ENCODE data around the gene ABHD16A.

- TF ChIP-seq, protein P1, sequence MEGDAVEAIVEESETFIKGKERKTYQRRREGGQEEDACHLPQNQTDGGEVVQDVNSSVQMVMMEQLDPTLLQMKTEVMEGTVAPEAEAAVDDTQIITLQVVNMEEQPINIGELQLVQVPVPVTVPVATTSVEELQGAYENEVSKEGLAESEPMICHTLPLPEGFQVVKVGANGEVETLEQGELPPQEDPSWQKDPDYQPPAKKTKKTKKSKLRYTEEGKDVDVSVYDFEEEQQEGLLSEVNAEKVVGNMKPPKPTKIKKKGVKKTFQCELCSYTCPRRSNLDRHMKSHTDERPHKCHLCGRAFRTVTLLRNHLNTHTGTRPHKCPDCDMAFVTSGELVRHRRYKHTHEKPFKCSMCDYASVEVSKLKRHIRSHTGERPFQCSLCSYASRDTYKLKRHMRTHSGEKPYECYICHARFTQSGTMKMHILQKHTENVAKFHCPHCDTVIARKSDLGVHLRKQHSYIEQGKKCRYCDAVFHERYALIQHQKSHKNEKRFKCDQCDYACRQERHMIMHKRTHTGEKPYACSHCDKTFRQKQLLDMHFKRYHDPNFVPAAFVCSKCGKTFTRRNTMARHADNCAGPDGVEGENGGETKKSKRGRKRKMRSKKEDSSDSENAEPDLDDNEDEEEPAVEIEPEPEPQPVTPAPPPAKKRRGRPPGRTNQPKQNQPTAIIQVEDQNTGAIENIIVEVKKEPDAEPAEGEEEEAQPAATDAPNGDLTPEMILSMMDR (IDR thresholded peaks at IDR 0.05), result no peak
- no peak for TF ChIP-seq POLR2A (IDR thresholded peaks at IDR 0.05)
Observed at GRCh38 chr6:31687321-31687720, 15.8 kb downstream of the ABHD16A start.

Data from Peyer's patch (tissue), 4 donors.